ENCODE data around the gene AREG. TPM values are rescaled to one million over a fixed set of nuclear protein-coding genes. Genes with fewer than 3 reads are reported as not detected.

The AREG gene
- polyA plus RNA-seq, 1 donor (not counting 4 experiments of a cell fraction or from before 2014, with no cell fraction given) = 1,566 TPM

GRCh38 chr4:74473155-74473811 is 28.3 kb downstream of the AREG start:
- no peaks in the 10 kb centered on the region for H3K36me3 ChIP-seq (ENCODE audit: control insufficient read depth in 2 of 2, extremely low read depth in 1 of 2, insufficient read depth in 2 of 2, low read length in 2 of 2)
- TF ChIP-seq CTCF (optimal IDR thresholded peaks at IDR 0.05 in 1 of 3, IDR thresholded peaks at IDR 0.05 in 1 of 3, conservative IDR thresholded peaks at IDR 0.05 in 1 of 3; ENCODE audit: extremely low read depth in 1 of 3, insufficient read depth in 2 of 3, low read length in 3 of 3) = no peak
- no peak for TF ChIP-seq EZH2 (IDR thresholded peaks at IDR 0.05; ENCODE audit: low read length)
- H3K9ac ChIP-seq (ENCODE audit: control insufficient read depth, extremely low read depth, insufficient read depth, low read length) = no peak overlapping the region
- no peaks in the 10 kb centered on the region for H3K9me3 ChIP-seq (ENCODE audit: control insufficient read depth, low read depth, low read length)
- no peaks in the 10 kb centered on the region for H3K9me1 ChIP-seq (ENCODE audit: control insufficient read depth, extremely low read depth, insufficient read depth, low read length)
- peak; percentile 64 for DNase-seq (ENCODE audit: low read depth, low spot score)
- peaks cover 48% of the 10 kb centered on the region for H3K4me1 ChIP-seq (ENCODE audit: control insufficient read depth, extremely low read depth, insufficient read depth, low read length)
- peak overlapping the region; percentile 47 for H3K4me2 ChIP-seq (ENCODE audit: control insufficient read depth, extremely low read depth, insufficient read depth, low read depth, low read length)
- H3K27ac ChIP-seq (ENCODE audit: control insufficient read depth, insufficient read depth, low read length) = peak overlapping the region; percentile 31
- dilution Hi-C loops (cut with MboI; ENCODE audit: extremely low pct_ligation_motif_present, low sequenced_read_pairs) = no loop called here
- peak; percentile 99 for FAIRE-seq
- H2AFZ ChIP-seq (ENCODE audit: control insufficient read depth, low read length) = no peak overlapping the region
- H3K27me3 ChIP-seq (ENCODE audit: control insufficient read depth, extremely low read depth, insufficient read depth, low read length) = no peaks in the 10 kb centered on the region
- H4K20me1 ChIP-seq (ENCODE audit: control insufficient read depth, extremely low read depth, insufficient read depth, low read length) = no peaks in the 10 kb centered on the region
- H3K4me3 ChIP-seq (ENCODE audit: control insufficient read depth in 2 of 3, extremely low read depth in 1 of 3, insufficient read depth in 2 of 3, low read depth in 1 of 3, low read length in 3 of 3) = no peak overlapping the region
- no peaks in the 10 kb centered on the region for H3K79me2 ChIP-seq (ENCODE audit: control insufficient read depth, insufficient read depth, low read length)

DNA sequence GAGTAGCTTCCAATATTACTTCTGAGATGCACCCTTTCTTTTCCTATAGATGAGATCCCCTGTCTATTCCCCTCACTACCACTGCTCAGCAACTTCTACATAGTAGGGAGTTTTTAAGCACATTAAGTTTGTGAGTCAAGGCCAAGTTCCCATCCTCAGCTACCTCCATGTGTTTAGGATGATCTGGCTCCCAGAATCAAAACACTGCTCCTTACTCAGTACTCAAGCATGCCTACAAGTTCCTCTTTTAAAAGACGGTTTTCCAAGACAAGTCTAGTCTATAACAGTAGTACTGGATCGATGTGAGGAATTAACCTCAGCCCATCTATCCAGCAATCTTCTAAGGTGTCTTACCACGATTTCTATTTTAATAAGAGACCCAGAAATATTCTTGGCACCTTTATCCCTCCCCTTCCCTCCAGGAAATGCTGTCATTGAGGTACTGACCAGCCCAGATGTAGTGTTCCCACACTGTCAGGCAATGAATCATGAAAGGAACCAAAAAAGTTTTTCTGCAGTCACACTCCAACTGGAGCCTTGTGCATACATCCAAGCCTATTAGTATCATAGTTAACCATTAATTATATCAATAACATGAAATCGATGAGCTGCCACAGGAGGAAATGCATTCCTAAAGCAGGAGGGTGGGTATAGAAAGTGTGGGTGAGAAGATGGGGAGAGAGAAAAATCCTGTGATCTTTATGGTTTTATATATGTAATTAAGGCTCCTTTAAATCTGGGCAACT is 29.6 kb downstream of the AREG start:
- peak overlapping the region; percentile 49 for H3K4me2 ChIP-seq (ENCODE audit: control insufficient read depth, extremely low read depth, insufficient read depth, low read depth, low read length)
- H3K27me3 ChIP-seq (ENCODE audit: control insufficient read depth, extremely low read depth, insufficient read depth, low read length) = no peaks in the 10 kb centered on the region
- H4K20me1 ChIP-seq (ENCODE audit: control insufficient read depth, extremely low read depth, insufficient read depth, low read length) = no peaks in the 10 kb centered on the region
- H3K4me3 ChIP-seq (ENCODE audit: control insufficient read depth in 2 of 3, extremely low read depth in 1 of 3, insufficient read depth in 2 of 3, low read depth in 1 of 3, low read length in 3 of 3) = no peak overlapping the region
- H3K9me1 ChIP-seq (ENCODE audit: control insufficient read depth, extremely low read depth, insufficient read depth, low read length) = no peaks in the 10 kb centered on the region
- no peaks in the 10 kb centered on the region for H3K9me3 ChIP-seq (ENCODE audit: control insufficient read depth, low read depth, low read length)
- peaks cover 48% of the 10 kb centered on the region for H3K4me1 ChIP-seq (ENCODE audit: control insufficient read depth, extremely low read depth, insufficient read depth, low read length)
- TF ChIP-seq EZH2 (IDR thresholded peaks at IDR 0.05; ENCODE audit: low read length) (no peak), CTCF (optimal IDR thresholded peaks at IDR 0.05 in 1 of 3, IDR thresholded peaks at IDR 0.05 in 1 of 3, conservative IDR thresholded peaks at IDR 0.05 in 1 of 3; ENCODE audit: extremely low read depth in 1 of 3, insufficient read depth in 2 of 3, low read length in 3 of 3) (no peak)
- no peak for DNase-seq (ENCODE audit: low read depth, low spot score)
- no peak overlapping the region for H3K27ac ChIP-seq (ENCODE audit: control insufficient read depth, insufficient read depth, low read length)
- no peaks in the 10 kb centered on the region for H3K79me2 ChIP-seq (ENCODE audit: control insufficient read depth, insufficient read depth, low read length)
- peak; percentile 93 for FAIRE-seq
- dilution Hi-C loops (cut with MboI; ENCODE audit: extremely low pct_ligation_motif_present, low sequenced_read_pairs) = no loop called here
- H3K36me3 ChIP-seq (ENCODE audit: control insufficient read depth in 2 of 2, extremely low read depth in 1 of 2, insufficient read depth in 2 of 2, low read length in 2 of 2) = no peaks in the 10 kb centered on the region
- H2AFZ ChIP-seq (ENCODE audit: control insufficient read depth, low read length) = peak overlapping the region; percentile 72
- H3K9ac ChIP-seq (ENCODE audit: control insufficient read depth, extremely low read depth, insufficient read depth, low read length) = no peak overlapping the region
